NOMO-1 (cell line): ENCODE results near the gene FANK1.
A peak's percentile ranks its signal among the peaks of the same experiment; 100 is the strongest.

ENCODE experiments used
- DNase-seq, 2 experiments: peaks; one replicate each; lab custom pipeline; 2025; ENCODE audit not compliant: unreplicated experiment in 2 of 2; lab: John Stamatoyannopoulos, UW

Gene FANK1, protein sequence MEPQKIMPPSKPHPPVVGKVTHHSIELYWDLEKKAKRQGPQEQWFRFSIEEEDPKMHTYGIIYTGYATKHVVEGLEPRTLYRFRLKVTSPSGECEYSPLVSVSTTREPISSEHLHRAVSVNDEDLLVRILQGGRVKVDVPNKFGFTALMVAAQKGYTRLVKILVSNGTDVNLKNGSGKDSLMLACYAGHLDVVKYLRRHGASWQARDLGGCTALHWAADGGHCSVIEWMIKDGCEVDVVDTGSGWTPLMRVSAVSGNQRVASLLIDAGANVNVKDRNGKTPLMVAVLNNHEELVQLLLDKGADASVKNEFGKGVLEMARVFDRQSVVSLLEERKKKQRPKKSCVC

DNA sequence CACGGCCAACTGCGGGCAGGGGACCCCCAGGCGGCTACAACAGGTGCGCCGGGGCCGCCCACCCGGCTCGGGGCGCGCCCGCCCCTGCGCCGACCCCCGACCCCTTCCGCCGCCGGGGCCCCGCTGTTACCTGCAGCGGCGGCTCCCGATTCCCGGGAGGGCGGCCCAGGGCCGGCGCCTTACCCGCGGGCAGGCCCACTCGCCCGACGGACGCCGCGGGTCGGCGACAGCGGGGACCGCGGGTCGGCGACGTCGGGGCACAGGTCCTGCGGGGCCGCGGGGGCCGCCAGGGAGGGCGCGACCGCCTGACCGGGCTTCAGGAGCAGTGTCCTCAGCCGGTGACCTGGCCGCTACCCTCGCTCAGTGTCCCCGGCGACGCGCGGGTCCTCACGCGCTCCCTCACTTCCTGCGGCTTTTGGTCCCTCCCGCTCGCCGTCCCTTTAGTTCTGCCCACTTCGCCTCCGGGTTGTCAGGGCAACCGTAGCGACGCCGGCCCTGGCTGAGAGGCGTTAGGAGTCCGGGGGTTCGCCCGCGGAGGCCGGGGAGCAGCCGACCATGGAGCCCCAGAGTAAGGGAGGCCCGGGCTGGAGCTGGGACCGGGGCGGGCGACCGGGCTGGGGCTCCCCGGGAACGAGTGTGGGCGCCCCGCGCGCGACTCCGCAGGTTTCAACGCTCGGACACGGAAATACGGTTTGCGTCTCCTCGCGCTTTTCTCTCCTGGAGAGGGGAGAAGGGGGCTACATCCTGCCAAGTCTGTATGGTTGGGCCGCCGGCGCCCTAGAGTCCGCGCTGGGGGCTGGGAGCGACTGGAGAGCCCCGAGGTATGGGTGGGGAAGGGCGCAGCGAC, at the start of gene FANK1:
Gene FANK1 (plus strand): TSS at position 477 of the 847 bp plus-strand sequence. CDS start 79 bp downstream, at position 556.
- peak; percentile 59 to 68 for DNase-seq

DNA sequence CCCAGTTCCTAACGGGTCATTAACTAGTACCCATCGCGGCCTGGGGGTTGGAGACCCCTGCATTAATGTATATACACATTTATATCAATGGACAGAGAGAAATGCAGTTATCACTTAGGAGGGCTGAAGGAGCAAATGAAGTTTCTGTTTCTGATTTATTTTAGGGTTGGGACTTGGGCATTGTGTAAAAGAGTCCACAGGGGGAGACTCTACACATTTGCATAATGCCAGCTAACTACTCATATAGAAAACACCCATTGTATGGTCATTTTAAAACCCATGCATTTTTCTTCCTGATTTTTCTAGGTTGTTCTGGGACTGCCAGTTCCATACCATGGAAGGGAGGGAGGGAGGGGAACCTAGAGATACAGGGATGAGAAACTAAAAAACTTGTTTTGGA, 49.5 kb upstream of the FANK1 start:
- DNase-seq, result no peak

DNA sequence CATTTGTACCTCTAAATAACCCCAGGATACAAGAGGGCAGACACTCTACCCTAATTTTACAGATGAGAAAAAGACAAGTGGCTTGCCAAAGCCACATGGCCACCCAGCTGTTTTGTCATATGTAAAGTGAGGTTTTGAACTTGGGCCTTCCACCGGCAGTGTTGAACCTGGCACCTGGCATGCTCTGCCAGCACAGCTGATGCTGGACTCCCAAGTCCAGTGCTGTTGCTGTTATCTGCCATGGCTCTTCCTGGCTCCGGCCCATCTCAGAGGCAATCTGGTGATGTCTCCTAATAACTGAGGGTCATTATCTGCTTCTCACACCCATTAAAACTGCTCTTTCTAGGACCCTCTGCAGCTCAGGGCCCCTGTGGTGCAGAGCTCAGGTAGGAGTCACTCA, 48.0 kb upstream of the FANK1 start:
- DNase-seq, result no peak

DNA sequence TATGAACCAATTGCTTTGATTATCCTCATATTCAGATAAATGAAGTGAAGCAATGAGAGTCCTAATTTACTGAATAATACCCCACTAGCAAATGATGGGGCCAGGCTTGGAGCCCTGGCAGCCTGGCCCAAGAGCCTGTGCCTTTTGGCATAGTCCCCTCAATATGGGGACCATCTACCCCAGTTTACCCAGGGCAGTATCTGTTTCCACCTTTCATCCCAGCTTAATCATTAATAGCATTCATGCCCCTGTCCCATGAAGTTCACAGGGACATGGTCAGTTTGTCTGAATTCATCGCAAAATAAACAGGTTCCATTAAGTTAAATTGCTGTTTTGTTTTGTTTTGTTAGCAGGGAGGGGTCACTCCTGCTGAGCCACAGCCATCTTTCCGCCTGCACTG, 47.5 kb upstream of the FANK1 start:
- no peak for DNase-seq

DNA sequence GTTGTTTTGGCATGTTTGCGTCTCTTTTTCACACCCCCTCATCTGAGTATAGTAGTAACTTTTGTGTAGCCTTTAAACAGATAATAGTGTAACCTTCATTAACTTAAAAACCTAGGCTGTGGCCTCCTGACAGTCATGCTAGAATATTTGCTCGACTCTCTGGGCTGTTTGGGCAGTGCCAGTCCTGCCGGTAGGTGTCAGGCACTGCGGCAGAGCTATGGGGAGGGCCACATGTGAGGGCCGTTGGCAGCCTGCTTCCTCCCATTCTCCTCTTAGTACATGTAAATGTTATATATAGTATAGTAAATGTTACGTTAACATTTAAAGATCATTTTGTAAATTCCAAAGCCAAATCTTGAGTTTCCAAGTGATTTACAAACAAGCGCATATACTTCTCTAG, 46.9 kb upstream of the FANK1 start:
- no peak for DNase-seq

DNA sequence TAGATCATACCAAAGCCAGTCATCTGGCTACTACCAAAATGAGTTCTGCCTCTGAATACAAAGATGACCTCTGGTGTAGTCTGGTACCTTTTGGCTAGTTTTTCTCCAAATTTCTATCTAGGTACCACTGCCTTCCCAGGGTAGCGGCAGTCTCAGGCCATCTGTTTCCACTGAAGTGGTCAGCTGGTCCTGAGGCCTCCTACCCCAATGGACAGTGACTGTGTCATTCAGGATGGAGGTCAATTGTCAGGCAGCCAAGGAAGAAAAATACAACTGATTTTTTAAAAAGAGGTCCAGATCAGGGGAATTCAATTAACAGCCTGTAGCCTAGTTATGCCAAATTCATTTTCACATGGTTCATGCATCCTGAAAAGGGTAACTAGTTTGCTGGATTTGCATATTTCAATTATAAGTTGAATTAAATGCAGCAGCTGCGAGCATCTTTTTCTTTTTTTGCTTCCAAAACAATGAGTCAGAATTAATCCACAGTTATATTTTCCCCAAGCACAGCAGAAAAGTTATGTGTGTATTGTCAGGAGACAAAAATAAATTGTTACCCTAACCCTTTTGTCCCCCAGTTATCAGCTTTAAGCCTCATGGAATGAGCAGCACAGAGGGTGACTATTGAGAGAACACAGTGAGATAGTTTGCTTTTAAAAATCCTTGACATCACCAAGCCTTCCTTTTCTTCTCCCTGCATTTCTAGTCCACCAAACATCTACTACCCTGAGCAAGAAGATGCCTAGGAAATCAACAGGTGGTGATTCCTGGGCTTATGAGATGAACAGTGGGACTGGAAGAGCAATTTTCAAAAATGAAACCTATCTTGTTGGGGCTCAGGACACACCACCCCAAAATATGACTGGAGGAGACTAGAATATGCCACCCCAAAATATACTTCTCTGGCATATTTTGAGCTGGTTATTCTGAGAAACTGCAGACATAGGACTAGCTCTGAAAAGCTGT, 45.3 kb upstream of the FANK1 start:
- DNase-seq, result no peak

DNA sequence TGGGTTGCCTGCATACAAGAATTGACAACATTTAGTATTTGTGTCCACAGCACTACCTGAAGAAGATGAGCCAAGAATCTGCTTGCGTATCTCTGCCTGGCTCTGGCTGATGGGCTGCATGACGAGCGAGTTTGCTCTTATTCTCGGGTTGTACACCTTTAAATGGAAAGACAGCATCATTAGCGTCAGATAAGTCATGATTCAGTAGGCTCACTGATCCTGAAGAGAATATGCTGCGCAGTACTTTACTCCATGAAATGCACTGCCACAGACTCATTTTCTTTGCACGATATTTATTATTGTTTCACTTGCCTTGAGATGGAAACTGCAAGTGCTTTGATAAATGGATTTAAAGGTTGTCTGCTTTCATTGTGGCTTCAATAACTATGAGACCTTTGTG, 43.9 kb upstream of the FANK1 start:
- DNase-seq, result no peak

DNA sequence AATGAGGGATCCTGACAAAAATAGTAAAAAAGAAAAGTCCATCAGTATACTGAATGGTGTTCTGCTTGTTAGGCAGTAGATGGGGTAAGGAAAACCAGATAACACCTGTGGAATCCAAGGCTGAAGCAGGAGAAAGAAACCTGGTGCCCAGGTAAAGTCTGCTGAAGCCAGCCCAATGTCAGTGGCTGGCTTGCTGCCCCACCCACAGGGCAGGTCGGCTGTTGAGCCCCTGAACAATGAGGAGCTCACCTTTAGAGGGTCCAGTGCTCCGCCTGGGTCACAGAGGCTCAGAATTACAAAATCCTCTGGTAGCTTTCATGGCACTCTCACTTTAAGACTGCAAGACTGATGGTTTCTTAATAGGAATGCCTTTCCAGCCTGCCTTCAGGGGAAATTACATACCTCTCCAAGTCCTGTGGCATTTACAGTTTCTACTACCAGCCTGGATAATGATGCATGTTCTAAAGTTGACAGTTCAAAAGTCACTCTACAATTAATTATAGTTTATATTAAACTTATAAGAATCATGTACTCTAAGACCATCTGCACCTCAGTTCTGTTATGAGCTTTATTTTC, 39.1 kb upstream of the FANK1 start:
- DNase-seq, result no peak

DNA sequence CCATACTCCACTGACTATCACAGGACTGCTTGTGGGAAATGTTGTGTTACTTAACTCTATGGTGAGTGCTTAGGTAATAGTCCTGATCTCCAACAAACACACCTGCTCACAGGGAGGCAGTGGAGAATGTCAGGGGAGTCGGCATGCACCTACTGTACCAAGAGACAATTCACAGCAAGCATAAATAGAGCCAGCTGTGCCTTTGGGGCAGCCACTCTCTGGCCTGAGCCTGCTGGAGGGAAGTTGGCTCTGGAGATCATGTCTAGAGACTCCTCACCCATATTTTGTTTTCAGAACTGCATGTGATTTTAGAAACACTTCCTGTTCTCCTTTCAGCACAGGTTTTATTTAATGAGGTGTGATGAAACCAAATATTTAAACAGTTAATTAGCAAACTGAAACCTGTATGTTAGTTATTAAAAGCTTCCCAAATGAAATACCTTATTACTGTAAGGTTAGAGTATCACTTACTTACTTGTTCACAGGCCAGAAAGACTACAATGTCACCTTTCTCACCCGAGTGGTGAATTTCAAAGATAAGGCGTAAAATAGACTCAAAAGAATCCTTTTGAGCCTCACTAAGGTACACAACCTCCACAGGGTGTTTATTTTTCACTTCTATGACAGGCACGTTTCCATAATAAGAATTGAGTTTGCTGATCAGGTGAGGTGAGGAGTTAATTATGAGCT, 37.1 kb upstream of the FANK1 start:
- DNase-seq, result peak in 1 of 2 experiments; percentile 10

DNA sequence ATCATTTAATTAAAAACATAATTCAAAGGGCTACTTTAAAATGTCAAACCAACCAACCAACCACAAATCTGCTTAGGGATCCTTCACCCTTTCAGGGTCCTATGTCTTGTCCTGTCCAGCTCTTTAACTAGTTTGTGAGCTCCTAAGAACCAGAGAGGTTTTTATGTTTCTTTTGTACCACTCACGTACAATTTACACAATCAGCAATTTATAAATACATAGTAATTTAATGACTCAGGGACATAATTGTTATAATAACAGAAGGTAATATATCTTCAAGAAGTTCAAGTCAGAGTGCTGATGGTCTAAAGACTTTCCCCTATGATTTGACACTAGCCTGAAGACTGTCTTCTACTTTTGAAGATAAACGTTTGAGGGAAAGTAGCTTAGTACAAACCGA, 31.2 kb upstream of the FANK1 start:
- no peak for DNase-seq

DNA sequence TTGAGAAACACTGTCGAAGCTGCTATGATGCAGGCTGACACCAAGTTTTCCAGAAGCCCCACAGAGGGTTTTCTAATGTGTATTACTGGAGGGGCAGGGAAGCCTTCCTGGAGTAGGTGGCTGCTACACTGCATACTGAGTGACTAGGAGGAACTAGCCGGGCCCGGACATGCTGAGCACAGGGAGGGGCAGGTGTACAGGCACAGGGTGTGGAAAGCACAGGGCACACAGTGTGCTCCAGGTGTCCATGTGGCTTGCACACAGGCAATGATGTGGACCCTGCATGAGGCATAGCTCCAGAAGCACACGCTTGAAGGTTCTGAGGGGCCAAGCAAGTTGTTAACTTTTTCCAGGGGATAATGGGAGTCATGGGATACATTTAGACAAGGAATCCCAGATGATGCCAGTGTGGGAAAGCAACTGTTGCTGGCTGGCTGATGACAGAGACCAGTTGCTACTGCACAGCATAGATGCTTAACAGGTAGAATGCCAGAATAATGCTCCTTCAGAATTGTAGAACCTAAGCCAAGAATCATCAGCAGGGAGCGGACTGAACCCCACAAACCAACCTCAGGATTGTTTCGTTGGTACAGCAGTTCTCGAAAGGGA, 29.8 kb upstream of the FANK1 start:
- no peak for DNase-seq

DNA sequence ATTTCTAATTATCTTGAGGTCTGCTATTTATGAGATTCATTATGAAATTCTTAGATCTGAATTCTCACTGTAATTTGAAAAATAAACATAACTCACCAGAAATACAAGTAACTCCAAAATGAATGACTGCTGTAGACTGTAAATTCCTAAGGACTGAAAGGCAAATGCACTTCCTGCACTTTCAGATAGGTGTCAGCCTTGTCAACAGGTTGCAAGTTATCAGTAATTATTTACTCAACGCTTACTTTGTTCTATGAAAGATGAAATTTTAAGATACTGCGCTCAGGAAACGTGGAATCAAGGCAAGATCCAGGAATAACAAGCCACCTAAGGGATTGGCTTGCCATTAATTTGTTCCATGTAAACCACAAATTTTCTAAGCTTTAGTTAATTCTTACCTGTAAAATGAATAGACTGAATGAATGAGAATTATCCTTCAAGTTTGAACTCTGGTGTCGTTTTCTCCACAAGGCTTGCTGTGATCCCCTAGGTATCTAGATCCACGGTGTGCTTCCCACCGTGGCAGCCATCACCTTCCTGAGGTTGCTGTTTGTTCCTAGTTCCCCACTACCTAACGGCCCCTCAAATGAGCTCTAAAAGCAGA, 27.9 kb upstream of the FANK1 start:
- peak in 1 of 2 experiments; percentile 14 for DNase-seq

DNA sequence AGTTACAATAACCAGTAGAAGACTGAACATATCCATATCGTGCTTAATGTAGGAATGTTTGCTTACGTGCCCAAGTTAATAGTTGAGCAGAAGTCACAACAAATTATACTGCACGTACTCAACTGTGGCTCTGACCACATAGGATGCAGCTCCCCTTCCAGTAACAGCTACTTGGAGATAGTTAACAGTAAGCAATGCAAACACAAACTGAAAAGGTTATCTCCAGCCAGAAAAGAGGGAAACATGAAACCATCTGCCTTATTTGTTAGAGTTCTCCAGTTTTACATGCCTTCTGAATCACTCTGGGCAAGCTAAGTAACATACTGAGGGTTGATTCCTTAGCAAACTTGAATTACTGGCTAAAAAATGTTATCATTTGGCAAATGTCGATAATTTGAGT, 25.0 kb upstream of the FANK1 start:
- no peak for DNase-seq

DNA sequence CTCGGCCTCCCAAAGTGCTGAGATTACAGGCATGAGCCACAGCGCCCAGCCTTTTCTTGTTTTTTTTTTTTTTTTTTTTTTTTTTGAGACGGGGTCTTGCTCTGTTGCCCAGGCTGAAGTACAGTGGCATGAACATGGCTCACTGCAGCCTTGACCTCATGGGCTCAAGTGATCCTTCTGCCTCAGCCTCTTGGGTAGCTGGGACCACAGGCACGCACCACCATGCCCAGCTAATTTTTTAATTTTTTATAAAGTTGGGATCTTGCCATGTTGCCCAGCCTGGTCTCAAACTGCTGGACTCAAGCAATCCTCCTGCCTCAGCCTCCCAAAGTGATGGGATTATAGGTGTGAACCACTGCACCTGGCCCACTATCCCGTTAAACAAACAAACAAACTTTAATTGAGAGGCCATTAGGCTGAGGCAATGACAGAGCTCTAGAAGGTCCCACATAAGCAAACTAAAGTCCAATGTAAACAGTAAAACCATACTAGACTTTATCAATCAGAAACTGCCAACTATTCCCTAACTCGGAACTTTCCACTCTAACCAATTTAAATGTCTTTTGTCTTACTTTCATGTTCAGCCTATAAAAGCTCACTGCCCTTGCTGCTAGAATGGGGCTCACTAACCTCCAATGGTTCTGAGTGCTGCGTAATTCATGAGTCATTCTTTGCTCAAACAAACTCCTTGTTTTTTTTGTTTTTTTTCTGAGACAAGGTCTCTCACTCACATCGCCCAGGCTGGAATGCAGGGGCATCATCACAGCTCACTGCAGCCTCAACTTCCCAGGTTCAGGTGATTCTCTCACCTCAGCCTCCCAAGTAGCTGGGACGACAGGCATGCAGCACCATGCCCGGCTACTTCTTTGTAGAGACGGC, 17.2 kb upstream of the FANK1 start:
- no peak for DNase-seq

DNA sequence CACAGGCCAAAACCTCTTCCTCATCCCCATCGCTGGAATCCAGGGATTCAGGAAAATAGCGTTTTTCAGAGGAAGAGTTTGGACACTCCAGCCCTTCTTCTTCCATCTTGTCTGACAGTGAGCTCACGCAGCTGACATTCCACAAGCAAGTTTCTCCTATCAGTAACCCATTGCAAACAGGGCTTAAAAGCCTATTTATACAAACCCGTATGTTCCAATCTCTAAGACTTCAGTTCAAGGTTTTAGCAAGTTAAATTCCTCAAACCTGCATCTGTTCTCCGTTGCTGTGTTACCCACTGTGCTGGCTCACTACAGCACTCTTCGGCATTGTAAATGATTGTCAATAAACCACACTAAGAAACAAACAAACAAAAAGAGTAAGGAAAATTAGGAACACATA, 15.6 kb upstream of the FANK1 start:
- no peak for DNase-seq

DNA sequence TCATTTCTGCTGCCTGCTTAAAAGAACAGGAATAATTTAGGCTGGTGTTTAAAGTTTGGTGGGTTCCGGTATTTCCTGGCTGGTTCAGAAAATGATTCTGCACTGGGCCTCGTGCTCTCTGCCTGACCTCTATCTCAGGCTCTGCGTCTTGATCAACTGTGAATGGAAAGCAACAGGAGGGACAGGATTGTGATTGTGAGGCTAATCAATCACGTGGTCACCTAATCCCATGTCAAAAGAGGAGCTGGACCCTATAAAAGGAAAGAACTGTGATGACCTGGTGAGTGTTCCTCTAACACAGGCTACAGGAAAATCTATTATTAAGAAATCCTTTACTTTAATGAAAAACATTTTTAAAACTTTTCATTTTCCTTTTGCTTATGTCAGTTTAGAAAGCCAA, 15.2 kb upstream of the FANK1 start, which contains the start of gene DHX32:
Gene DHX32 (minus strand): TSS at position 101 of the 400 bp plus-strand sequence. CDS start 468 bp downstream, outside the sequence.
- no peak for DNase-seq

DNA sequence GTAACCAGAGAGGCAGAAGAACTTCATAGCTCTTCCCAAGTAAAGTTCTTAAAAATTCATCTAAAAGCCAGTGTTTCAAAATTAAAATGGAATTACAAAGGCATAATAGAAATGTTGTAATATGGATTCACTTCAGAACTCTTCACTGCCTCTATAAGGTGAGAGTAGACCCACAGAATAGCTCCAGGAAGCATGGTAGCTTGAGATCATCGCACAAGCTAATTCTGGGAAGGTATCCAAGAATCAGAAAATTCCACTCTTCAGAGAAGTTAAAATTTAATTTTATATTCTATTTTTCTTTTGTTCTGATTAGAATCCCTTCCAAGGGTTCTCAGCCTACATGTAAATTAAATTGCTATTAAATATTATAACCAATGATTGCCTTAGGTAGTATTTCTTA, 13.8 kb upstream of the FANK1 start:
- DNase-seq, result no peak

DNA sequence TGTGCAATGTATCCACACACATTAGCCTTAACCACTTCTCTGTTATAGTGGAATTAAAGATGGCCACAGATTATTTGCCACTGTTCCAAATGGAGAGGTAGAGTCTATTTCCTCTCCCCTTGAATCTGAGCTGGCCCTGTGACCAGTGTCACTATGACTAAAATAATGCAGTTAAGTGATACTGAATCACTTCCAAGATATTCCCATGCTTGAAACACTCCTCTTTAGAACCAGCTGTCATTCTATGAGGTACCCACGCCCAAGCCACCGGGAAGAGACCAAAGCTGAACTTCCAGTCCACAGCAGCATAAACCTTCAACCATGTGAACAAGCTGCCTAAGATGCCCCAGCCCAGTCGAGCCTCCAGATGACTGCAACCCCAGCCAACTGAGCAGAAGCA, 13.2 kb upstream of the FANK1 start:
- DNase-seq, result no peak
